Esophagus squamous epithelium (tissue), 5 donors: ENCODE data around the gene MMAA. TPM values are rescaled to one million over a fixed set of nuclear protein-coding genes. Genes with fewer than 3 reads are reported as not detected.

Experiments used
- DNase-seq: peaks from one replicate; lab custom pipeline; 2025; lab: John Stamatoyannopoulos, UW
- H3K27ac ChIP-seq, 4 donors: fragments of 200-600 bp; sonication (generic); one replicate each; pipeline ENCODE4 v1.5.1; 2016 to 2019; ENCODE audit warnings: mild to moderate bottlenecking in 1 of 4
- H3K27me3 ChIP-seq, 4 donors: fragments of 200-600 bp; sonication (generic); 1 replicate in 3 of 4; 2 replicates in 1 of 4; pipeline versions ENCODE4 v1.5.1 to v1.6.0; 2017 to 2021; ENCODE audit warnings: antibody characterized with exemption in 1 of 4
- H3K36me3 ChIP-seq, 3 donors: fragments of 200-600 bp; sonication (generic); one replicate each; pipeline ENCODE4 v1.5.1; 2016 to 2019
- H3K4me1 ChIP-seq, 3 donors: fragments of 200-600 bp; sonication (generic); one replicate each; pipeline ENCODE4 v1.5.1; 2017 to 2019
- H3K4me3 ChIP-seq, 4 donors: fragments of 200-600 bp; sonication (generic); 1 replicate in 3 of 4; 2 replicates in 1 of 4; pipeline ENCODE4 v1.5.1; 2016 to 2019; ENCODE audit warnings: mild to moderate bottlenecking in 2 of 4, moderate library complexity in 1 of 4
- H3K9me3 ChIP-seq, 3 donors: fragments of 200-600 bp; sonication (generic); one replicate each; pipeline ENCODE4 v1.5.1; 2016 to 2019
- CTCF ChIP-seq, 6 experiments: fragments of 450-650 bp in 4 of 6; fragments of 200-600 bp in 2 of 6; sonication (generic) in 2 of 6; IDR thresholded peaks; one replicate each; pipeline ENCODE4 v1.5.1; 2016 to 2019; ENCODE audit warnings: antibody characterized with exemption in 6 of 6, mild to moderate bottlenecking in 4 of 6, moderate library complexity in 4 of 6
- POLR2A ChIP-seq, 4 donors: fragments of 450-650 bp; IDR thresholded peaks; one replicate each; pipeline ENCODE4 v1.6.1; 2017; ENCODE audit warnings: antibody characterized with exemption in 4 of 4, mild to moderate bottlenecking in 4 of 4, moderate library complexity in 3 of 4
- WGBS, 2 donors: methylation state at CpG; one replicate each; pipeline ENCODE4 v1.1.5; 2018; 5-methylcytosine and 5-hydroxymethylcytosine counted together
- intact Hi-C: fragments of 100-400 bp; cut with DNase I; formaldehyde crosslinking; loops from one replicate; pipeline ENCODE4 v1.15.0; 2022
- total RNA-seq, 4 donors: library from RNA; depleted of rRNA; stranded (reverse); fragments of >200 nt; gene quantifications; one replicate each; pipeline ENCODE4 v1.1.0, GENCODE V29; 2016
- donor health status: DM: yes; HTN: yes; CAD: no.

Gene MMAA
- total RNA-seq, 4 donors from 2014 or later = 2.2 to 7.9 (median 6.2) TPM

- TF ChIP-seq POLR2A (IDR thresholded peaks at IDR 0.05) = no peak
- no peak for TF ChIP-seq CTCF (IDR thresholded peaks at IDR 0.05)
- intact Hi-C loops = no loop called here
- peaks cover 0 to 6% (median 0%) of the 10 kb centered on the region in 3 donors for H3K36me3 ChIP-seq
- WGBS, 2 donors = 83 to 84% methylated on average over 9 to 10 of the region's 10 CpGs
- H3K27me3 ChIP-seq = no peaks in the 10 kb centered on the region
- no peaks in the 10 kb centered on the region for H3K9me3 ChIP-seq
- peaks cover 0 to 24% (median 4%) of the 10 kb centered on the region in 3 donors for H3K4me1 ChIP-seq
- H3K27ac ChIP-seq = no peak overlapping the region
- no peak overlapping the region for H3K4me3 ChIP-seq
- no peak for DNase-seq
Observed at GRCh38 chr4:145625677-145626622, 6.8 kb downstream of the MMAA start.

GRCh38 chr4:145626623-145626982 lies 7.4 kb downstream of the MMAA start:
- 47 to 77% methylated on average over 2 of the region's 2 CpGs for WGBS, 2 donors
- intact Hi-C loops = no loop called here
- Histone ChIP-seq H3K4me3 (no peak overlapping the region), H3K4me1 (peaks cover 0 to 23% (median 4%) of the 10 kb centered on the region in 3 donors), H3K9me3 (no peaks in the 10 kb centered on the region), H3K36me3 (peaks cover 0 to 6% (median 0%) of the 10 kb centered on the region in 3 donors), H3K27ac (no peak overlapping the region), H3K27me3 (no peaks in the 10 kb centered on the region)
- no peak for DNase-seq
- TF ChIP-seq CTCF (IDR thresholded peaks at IDR 0.05) = no peak
- no peak for TF ChIP-seq POLR2A (IDR thresholded peaks at IDR 0.05)

GRCh38 chr4:145635117-145635516 lies 15.9 kb downstream of the MMAA start:
- Histone ChIP-seq H3K36me3 (peaks cover 0 to 20% (median 0%) of the 10 kb centered on the region in 3 donors), H3K27me3 (no peaks in the 10 kb centered on the region), H3K4me1 (no peaks in the 10 kb centered on the region), H3K9me3 (no peaks in the 10 kb centered on the region), H3K4me3 (no peak overlapping the region), H3K27ac (no peak overlapping the region)
- DNase-seq = no peak
- intact Hi-C loops = no loop called here
- WGBS, 2 donors = 86 to 100% methylated on average over 1 of the region's 1 CpG
- no peak for TF ChIP-seq POLR2A (IDR thresholded peaks at IDR 0.05)
- no peak for TF ChIP-seq CTCF (IDR thresholded peaks at IDR 0.05)

GRCh38 chr4:145635630-145636029 lies 16.4 kb downstream of the MMAA start:
- Histone ChIP-seq H3K9me3 (no peaks in the 10 kb centered on the region), H3K27ac (no peak overlapping the region)

More at GRCh38 chr4:145635630-145636029, 16.4 kb downstream of the MMAA start:
- H3K27me3 ChIP-seq = no peaks in the 10 kb centered on the region
- no peak for DNase-seq
- H3K36me3 ChIP-seq = peaks cover 0 to 25% (median 0%) of the 10 kb centered on the region in 3 donors
- intact Hi-C loops = no loop called here
- TF ChIP-seq POLR2A (IDR thresholded peaks at IDR 0.05) (no peak), CTCF (IDR thresholded peaks at IDR 0.05) (no peak)
- no peak overlapping the region for H3K4me3 ChIP-seq
- no peaks in the 10 kb centered on the region for H3K4me1 ChIP-seq
